Subcutaneous abdominal adipose tissue (tissue), 5 donors: ENCODE results near the gene DCUN1D2.

Experiments
- H3K27ac ChIP-seq: one replicate; pipeline ENCODE4 v1.7.0; 2013; ENCODE audit warnings: low read depth, mild to moderate bottlenecking, inconsistent platforms, low read length, moderate library complexity
- H3K27me3 ChIP-seq, 5 donors: one replicate each; pipeline ENCODE4 v1.7.0; 2013; ENCODE audit warnings: low read length in 5 of 5, inconsistent platforms in 1 of 5; ENCODE audit not compliant: control insufficient read depth in 5 of 5, insufficient read depth in 4 of 5
- H3K36me3 ChIP-seq, 5 donors: one replicate each; pipeline ENCODE4 v1.7.0; 2013; ENCODE audit warnings: low read length in 5 of 5; ENCODE audit not compliant: control insufficient read depth in 5 of 5, insufficient read depth in 5 of 5
- H3K4me1 ChIP-seq, 5 donors: one replicate each; pipeline ENCODE4 v1.7.0; 2013; ENCODE audit warnings: low read length in 5 of 5, mild to moderate bottlenecking in 3 of 5, moderate library complexity in 1 of 5; ENCODE audit not compliant: control insufficient read depth in 5 of 5, insufficient read depth in 5 of 5
- H3K4me3 ChIP-seq, 5 donors: one replicate each; pipeline ENCODE4 v1.7.0; 2013; ENCODE audit warnings: low read length in 5 of 5, low read depth in 1 of 5
- H3K9ac ChIP-seq, 5 donors: one replicate each; pipeline ENCODE4 v1.7.0; 2013; ENCODE audit warnings: low read length in 5 of 5, mild to moderate bottlenecking in 4 of 5, moderate library complexity in 3 of 5
- H3K9me3 ChIP-seq, 5 donors: one replicate each; pipeline ENCODE4 v1.7.0; 2013; ENCODE audit warnings: low read length in 5 of 5; ENCODE audit not compliant: control insufficient read depth in 5 of 5
- donor health status: healthy.
- donor health status: healthy.
- donor health status: healthy.
- donor health status: healthy.
- donor health status: healthy.

DCUN1D2 gene

DNA sequence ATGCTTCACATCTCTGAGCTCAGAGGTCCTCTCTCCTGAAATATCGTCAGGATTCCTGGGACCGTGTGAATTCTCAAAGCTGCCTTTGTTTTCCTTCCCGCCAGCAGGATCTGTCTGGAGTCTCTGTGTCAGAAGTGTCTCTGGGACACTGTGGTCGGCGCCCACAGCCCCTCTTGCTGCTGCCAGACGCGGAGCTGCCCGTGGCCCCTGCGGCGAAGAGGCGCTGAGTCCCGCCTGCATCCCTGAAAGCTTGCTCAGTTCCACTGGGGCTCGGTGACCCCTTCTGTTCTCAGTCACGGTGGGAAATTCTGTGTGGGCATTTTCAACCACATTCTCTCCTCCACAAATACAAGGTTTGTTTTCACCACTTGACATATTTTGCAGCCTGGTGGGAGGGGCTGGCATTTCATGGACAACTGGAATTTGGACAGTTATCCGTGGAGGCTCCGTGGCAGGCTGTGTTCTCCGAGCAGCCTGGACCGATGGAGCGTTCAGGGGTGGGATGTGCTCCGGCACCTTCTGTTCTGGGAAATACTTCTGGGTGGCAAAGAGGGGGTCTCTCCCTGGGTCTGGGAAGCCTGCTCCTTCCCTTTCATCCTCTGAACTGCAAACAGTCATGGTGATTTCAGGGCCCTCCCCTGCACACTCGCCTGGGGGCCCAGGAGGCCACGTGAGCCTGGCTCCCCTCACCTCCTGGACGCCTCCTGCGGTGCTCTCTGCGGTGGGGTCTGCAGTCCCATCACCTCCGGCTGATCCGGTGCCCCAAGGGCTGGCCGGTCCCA, 84.0 kb downstream of the DCUN1D2 start:
- Histone ChIP-seq H3K4me3 (no peak overlapping the region), H3K27ac (no peak overlapping the region), H3K4me1 (no peaks in the 10 kb centered on the region), H3K9me3 (no peaks in the 10 kb centered on the region), H3K9ac (no peak overlapping the region), H3K27me3 (peaks cover 19 to 52% (median 36%) of the 10 kb centered on the region in 5 donors), H3K36me3 (no peaks in the 10 kb centered on the region)
